AG10803 (cell line): ENCODE measurements around the gene PPARD.

Experiments used
- DNase-seq: peaks from one replicate; pipeline ENCODE4 v3.0.0; 2010; ENCODE audit warnings: low read depth
- H3K4me3 ChIP-seq: 2 replicates; pipeline ENCODE4 v1.5.1; 2011; ENCODE audit warnings: mild to moderate bottlenecking, low read length, control low read depth
- CTCF ChIP-seq: conservative IDR thresholded peaks from 2 replicates; pipeline ENCODE4 v1.5.1; 2011; ENCODE audit warnings: mild to moderate bottlenecking, low read length, control low read depth, inconsistent platforms

PPARD gene

GRCh38 chr6:35439308-35439707 lies 97.0 kb downstream of the PPARD start:
- no peak overlapping the region for H3K4me3 ChIP-seq
- TF ChIP-seq CTCF, result no peak
- DNase-seq, result no peak

- no peak for DNase-seq
- no peak overlapping the region for H3K4me3 ChIP-seq
- no peak for TF ChIP-seq CTCF
These were observed 98.8 kb downstream of the PPARD start for GRCh38 chr6:35441205-35441604.

GRCh38 chr6:35441642-35442041 lies 99.3 kb downstream of the PPARD start:
- no peak for DNase-seq
- H3K4me3 ChIP-seq, result no peak overlapping the region
- no peak for TF ChIP-seq CTCF

GRCh38 chr6:35442693-35443092 lies 100.3 kb downstream of the PPARD start:
- no peak for DNase-seq
- H3K4me3 ChIP-seq, result no peak overlapping the region
- TF ChIP-seq CTCF, result no peak

- DNase-seq, result no peak
- no peak overlapping the region for H3K4me3 ChIP-seq
- TF ChIP-seq CTCF, result no peak
These were observed 101.1 kb downstream of the PPARD start for GRCh38 chr6:35443341-35444030.

- TF ChIP-seq CTCF, result no peak
- no peak overlapping the region for H3K4me3 ChIP-seq
- DNase-seq, result peak; percentile 47
These were observed 103.3 kb downstream of the PPARD start for GRCh38 chr6:35445691-35446090.

- no peak for TF ChIP-seq CTCF
- DNase-seq, result no peak
- H3K4me3 ChIP-seq, result no peak overlapping the region
These were observed 105.8 kb downstream of the PPARD start for GRCh38 chr6:35448191-35448590.
